Measurements from ENCODE around the gene SLC22A3. TPM values are rescaled to one million over a fixed set of nuclear protein-coding genes. Genes with fewer than 3 reads are reported as not detected.

Gene SLC22A3
- total RNA-seq, 1 experiment from 2014 or later = not detected

- no peak overlapping the region for H3K9ac ChIP-seq (ENCODE audit: low read length)
- H2AFZ ChIP-seq (ENCODE audit: low read length) = no peak overlapping the region
- H3K4me2 ChIP-seq (ENCODE audit: low read depth, low read length, poor library complexity, severe bottlenecking) = no peak overlapping the region
- no peaks in the 10 kb centered on the region for H3K9me3 ChIP-seq (ENCODE audit: low read length)
- no peak for DNase-seq
- no peaks in the 10 kb centered on the region for H3K27me3 ChIP-seq (ENCODE audit: low read length)
- H3K9me2 ChIP-seq (replicated peaks; ENCODE audit: insufficient read depth, low read length) = no peaks in the 10 kb centered on the region
- no peaks in the 10 kb centered on the region for H4K20me1 ChIP-seq (ENCODE audit: insufficient read depth, low read depth, low read length)
- no peak overlapping the region for H3K4me3 ChIP-seq (ENCODE audit: low read length)
- no peaks in the 10 kb centered on the region for H3K4me1 ChIP-seq (ENCODE audit: low read length)
- no peaks in the 10 kb centered on the region for H3K36me3 ChIP-seq (ENCODE audit: insufficient read depth, low read length)
- H3K79me2 ChIP-seq (ENCODE audit: low read length) = no peaks in the 10 kb centered on the region
- no peak overlapping the region for H3K27ac ChIP-seq (ENCODE audit: low read length)
These were observed 106.9 kb downstream of the SLC22A3 start for GRCh38 chr6:160455081-160455480.

GRCh38 chr6:160455541-160456213, 107.5 kb downstream of the SLC22A3 start:
- no peak overlapping the region for H3K9ac ChIP-seq (ENCODE audit: low read length)
- H3K27me3 ChIP-seq (ENCODE audit: low read length) = no peaks in the 10 kb centered on the region
- no peaks in the 10 kb centered on the region for H3K9me2 ChIP-seq (replicated peaks; ENCODE audit: insufficient read depth, low read length)
- H2AFZ ChIP-seq (ENCODE audit: low read length) = no peak overlapping the region
- DNase-seq = peak; percentile 85
- no peaks in the 10 kb centered on the region for H3K9me3 ChIP-seq (ENCODE audit: low read length)
- no peak overlapping the region for H3K4me3 ChIP-seq (ENCODE audit: low read length)
- H4K20me1 ChIP-seq (ENCODE audit: insufficient read depth, low read depth, low read length) = no peaks in the 10 kb centered on the region
- no peaks in the 10 kb centered on the region for H3K4me1 ChIP-seq (ENCODE audit: low read length)
- no peak overlapping the region for H3K27ac ChIP-seq (ENCODE audit: low read length)
- H3K4me2 ChIP-seq (ENCODE audit: low read depth, low read length, poor library complexity, severe bottlenecking) = no peak overlapping the region
- H3K36me3 ChIP-seq (ENCODE audit: insufficient read depth, low read length) = no peaks in the 10 kb centered on the region
- H3K79me2 ChIP-seq (ENCODE audit: low read length) = no peaks in the 10 kb centered on the region

- Histone ChIP-seq H2AFZ (ENCODE audit: low read length) (no peak overlapping the region), H3K27ac (ENCODE audit: low read length) (no peak overlapping the region), H3K4me1 (ENCODE audit: low read length) (no peaks in the 10 kb centered on the region)
These were observed 108.0 kb downstream of the SLC22A3 start for GRCh38 chr6:160456214-160456546.

DNA sequence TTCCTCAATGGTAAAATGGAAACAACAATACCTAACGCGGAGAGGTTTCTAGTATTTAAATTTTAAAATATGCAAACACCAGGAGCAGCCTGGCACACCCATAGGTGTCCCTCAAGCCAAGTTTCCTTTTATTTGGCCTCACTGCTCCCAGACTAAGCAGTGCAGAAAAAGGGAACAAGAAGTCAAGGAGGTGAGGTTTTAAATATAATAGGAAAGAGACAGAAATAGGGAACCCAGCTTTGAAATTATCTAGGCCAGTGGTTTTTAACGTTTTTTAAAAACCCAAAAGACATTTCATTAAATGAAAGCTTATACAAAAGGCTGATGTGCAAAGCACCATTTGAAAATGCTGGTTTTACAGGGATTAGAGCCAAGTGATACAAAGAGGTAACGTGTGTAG, 109.6 kb downstream of the SLC22A3 start:
- Histone ChIP-seq H3K27me3 (ENCODE audit: low read length) (no peaks in the 10 kb centered on the region), H3K79me2 (ENCODE audit: low read length) (no peaks in the 10 kb centered on the region), H3K9me3 (ENCODE audit: low read length) (no peaks in the 10 kb centered on the region), H3K4me1 (ENCODE audit: low read length) (no peaks in the 10 kb centered on the region), H3K9me2 (replicated peaks; ENCODE audit: insufficient read depth, low read length) (no peaks in the 10 kb centered on the region), H3K9ac (ENCODE audit: low read length) (no peak overlapping the region), H3K36me3 (ENCODE audit: insufficient read depth, low read length) (no peaks in the 10 kb centered on the region), H3K27ac (ENCODE audit: low read length) (no peak overlapping the region), H2AFZ (ENCODE audit: low read length) (no peak overlapping the region), H3K4me3 (ENCODE audit: low read length) (no peak overlapping the region), H4K20me1 (ENCODE audit: insufficient read depth, low read depth, low read length) (no peaks in the 10 kb centered on the region), H3K4me2 (ENCODE audit: low read depth, low read length, poor library complexity, severe bottlenecking) (no peak overlapping the region)
- no peak for DNase-seq

More at GRCh38 chr6:160456214-160456546, 108.0 kb downstream of the SLC22A3 start:
- H3K27me3 ChIP-seq (ENCODE audit: low read length) = no peaks in the 10 kb centered on the region
- no peak for DNase-seq
- no peaks in the 10 kb centered on the region for H3K9me3 ChIP-seq (ENCODE audit: low read length)
- H3K9ac ChIP-seq (ENCODE audit: low read length) = no peak overlapping the region
- no peaks in the 10 kb centered on the region for H3K79me2 ChIP-seq (ENCODE audit: low read length)
- no peak overlapping the region for H3K4me2 ChIP-seq (ENCODE audit: low read depth, low read length, poor library complexity, severe bottlenecking)
- H3K4me3 ChIP-seq (ENCODE audit: low read length) = no peak overlapping the region
- no peaks in the 10 kb centered on the region for H3K36me3 ChIP-seq (ENCODE audit: insufficient read depth, low read length)
- no peaks in the 10 kb centered on the region for H3K9me2 ChIP-seq (replicated peaks; ENCODE audit: insufficient read depth, low read length)
- no peaks in the 10 kb centered on the region for H4K20me1 ChIP-seq (ENCODE audit: insufficient read depth, low read depth, low read length)

- Histone ChIP-seq H3K79me2 (ENCODE audit: low read length) (no peaks in the 10 kb centered on the region), H3K4me1 (ENCODE audit: low read length) (no peaks in the 10 kb centered on the region), H3K4me2 (ENCODE audit: low read depth, low read length, poor library complexity, severe bottlenecking) (no peak overlapping the region), H3K9ac (ENCODE audit: low read length) (no peak overlapping the region), H3K27me3 (ENCODE audit: low read length) (no peaks in the 10 kb centered on the region), H3K36me3 (ENCODE audit: insufficient read depth, low read length) (no peaks in the 10 kb centered on the region), H3K27ac (ENCODE audit: low read length) (no peak overlapping the region), H2AFZ (ENCODE audit: low read length) (no peak overlapping the region), H3K9me3 (ENCODE audit: low read length) (no peaks in the 10 kb centered on the region), H3K4me3 (ENCODE audit: low read length) (no peak overlapping the region), H4K20me1 (ENCODE audit: insufficient read depth, low read depth, low read length) (no peaks in the 10 kb centered on the region), H3K9me2 (replicated peaks; ENCODE audit: insufficient read depth, low read length) (no peaks in the 10 kb centered on the region)
- DNase-seq = no peak
These were observed 113.5 kb downstream of the SLC22A3 start for GRCh38 chr6:160461641-160462040.

- Histone ChIP-seq H3K27ac (ENCODE audit: low read length) (no peak overlapping the region), H4K20me1 (ENCODE audit: insufficient read depth, low read depth, low read length) (no peaks in the 10 kb centered on the region), H3K36me3 (ENCODE audit: insufficient read depth, low read length) (no peaks in the 10 kb centered on the region), H3K79me2 (ENCODE audit: low read length) (no peaks in the 10 kb centered on the region), H3K4me1 (ENCODE audit: low read length) (no peaks in the 10 kb centered on the region), H3K9me2 (replicated peaks; ENCODE audit: insufficient read depth, low read length) (no peaks in the 10 kb centered on the region), H3K9ac (ENCODE audit: low read length) (no peak overlapping the region), H3K27me3 (ENCODE audit: low read length) (no peaks in the 10 kb centered on the region), H3K4me2 (ENCODE audit: low read depth, low read length, poor library complexity, severe bottlenecking) (no peak overlapping the region), H3K4me3 (ENCODE audit: low read length) (no peak overlapping the region), H2AFZ (ENCODE audit: low read length) (no peak overlapping the region), H3K9me3 (ENCODE audit: low read length) (no peaks in the 10 kb centered on the region)
- DNase-seq = no peak
These were observed 113.9 kb downstream of the SLC22A3 start for GRCh38 chr6:160462116-160462515.

DNA sequence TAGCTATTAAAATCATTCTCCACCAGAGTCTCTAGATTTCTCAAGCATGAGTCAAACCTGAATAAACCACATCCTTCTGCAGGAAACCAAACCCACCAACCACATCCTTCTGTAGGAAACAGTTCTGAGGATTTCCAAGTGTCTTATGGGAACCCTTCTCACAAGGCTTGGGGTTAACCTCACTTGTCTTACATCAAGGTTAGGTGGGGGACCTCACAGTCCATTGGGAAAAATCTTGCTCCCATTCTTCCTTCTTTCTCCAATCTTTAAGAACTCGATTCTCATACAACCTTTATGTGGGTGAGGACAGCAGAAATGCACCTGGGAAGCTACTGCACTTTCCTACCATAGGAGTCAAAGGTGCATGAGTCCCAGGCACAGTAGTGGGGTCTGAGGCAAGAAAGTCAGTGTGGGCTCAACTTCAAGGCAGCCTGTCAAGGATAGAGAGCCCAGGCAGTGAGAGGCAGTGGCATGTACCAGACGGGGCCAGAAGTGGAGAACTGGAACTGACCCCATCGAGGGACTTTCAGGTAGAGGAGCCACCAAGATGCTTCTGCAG, 114.5 kb downstream of the SLC22A3 start:
- H3K27me3 ChIP-seq (ENCODE audit: low read length) = no peaks in the 10 kb centered on the region
- H3K27ac ChIP-seq (ENCODE audit: low read length) = no peak overlapping the region
- no peaks in the 10 kb centered on the region for H4K20me1 ChIP-seq (ENCODE audit: insufficient read depth, low read depth, low read length)
- H3K4me1 ChIP-seq (ENCODE audit: low read length) = no peaks in the 10 kb centered on the region
- H2AFZ ChIP-seq (ENCODE audit: low read length) = no peak overlapping the region
- H3K4me3 ChIP-seq (ENCODE audit: low read length) = no peak overlapping the region
- H3K9ac ChIP-seq (ENCODE audit: low read length) = no peak overlapping the region
- no peaks in the 10 kb centered on the region for H3K9me3 ChIP-seq (ENCODE audit: low read length)
- H3K36me3 ChIP-seq (ENCODE audit: insufficient read depth, low read length) = no peaks in the 10 kb centered on the region
- no peaks in the 10 kb centered on the region for H3K79me2 ChIP-seq (ENCODE audit: low read length)
- DNase-seq = no peak
- H3K9me2 ChIP-seq (replicated peaks; ENCODE audit: insufficient read depth, low read length) = no peaks in the 10 kb centered on the region
- no peak overlapping the region for H3K4me2 ChIP-seq (ENCODE audit: low read depth, low read length, poor library complexity, severe bottlenecking)

GRCh38 chr6:160464744-160465143, 116.6 kb downstream of the SLC22A3 start:
- no peaks in the 10 kb centered on the region for H3K27me3 ChIP-seq (ENCODE audit: low read length)
- no peaks in the 10 kb centered on the region for H3K79me2 ChIP-seq (ENCODE audit: low read length)
- H3K9me3 ChIP-seq (ENCODE audit: low read length) = no peaks in the 10 kb centered on the region
- no peak overlapping the region for H3K9ac ChIP-seq (ENCODE audit: low read length)
- no peaks in the 10 kb centered on the region for H3K4me1 ChIP-seq (ENCODE audit: low read length)
- no peaks in the 10 kb centered on the region for H3K36me3 ChIP-seq (ENCODE audit: insufficient read depth, low read length)
- H4K20me1 ChIP-seq (ENCODE audit: insufficient read depth, low read depth, low read length) = no peaks in the 10 kb centered on the region
- DNase-seq = no peak
- H3K4me3 ChIP-seq (ENCODE audit: low read length) = no peak overlapping the region
- no peak overlapping the region for H2AFZ ChIP-seq (ENCODE audit: low read length)
- H3K9me2 ChIP-seq (replicated peaks; ENCODE audit: insufficient read depth, low read length) = no peaks in the 10 kb centered on the region
- H3K4me2 ChIP-seq (ENCODE audit: low read depth, low read length, poor library complexity, severe bottlenecking) = no peak overlapping the region
- H3K27ac ChIP-seq (ENCODE audit: low read length) = no peak overlapping the region

Measured in Karpas-422 (cell line).